ENCODE data around the gene HLA-DQA1.

DNA sequence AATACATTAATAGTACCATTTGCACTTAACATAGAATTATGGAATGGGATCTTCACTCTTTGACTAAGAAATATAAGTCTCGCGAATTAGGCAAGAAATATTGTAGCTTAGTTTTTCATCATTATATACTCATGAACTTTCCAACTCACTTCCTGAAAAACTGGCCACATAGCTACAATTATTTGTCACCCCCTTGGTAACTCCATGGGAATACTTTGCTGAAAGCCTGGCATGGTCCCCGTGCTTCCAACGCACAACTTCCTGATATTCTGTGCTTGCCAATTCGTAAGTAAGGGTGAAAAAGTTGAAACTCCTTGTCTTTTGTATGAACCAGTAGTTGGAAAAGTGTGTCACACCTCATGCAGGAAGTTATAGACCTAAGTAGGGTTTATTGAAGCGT is 23.7 kb upstream of the HLA-DQA1 start:
- TF ChIP-seq, protein P1, sequence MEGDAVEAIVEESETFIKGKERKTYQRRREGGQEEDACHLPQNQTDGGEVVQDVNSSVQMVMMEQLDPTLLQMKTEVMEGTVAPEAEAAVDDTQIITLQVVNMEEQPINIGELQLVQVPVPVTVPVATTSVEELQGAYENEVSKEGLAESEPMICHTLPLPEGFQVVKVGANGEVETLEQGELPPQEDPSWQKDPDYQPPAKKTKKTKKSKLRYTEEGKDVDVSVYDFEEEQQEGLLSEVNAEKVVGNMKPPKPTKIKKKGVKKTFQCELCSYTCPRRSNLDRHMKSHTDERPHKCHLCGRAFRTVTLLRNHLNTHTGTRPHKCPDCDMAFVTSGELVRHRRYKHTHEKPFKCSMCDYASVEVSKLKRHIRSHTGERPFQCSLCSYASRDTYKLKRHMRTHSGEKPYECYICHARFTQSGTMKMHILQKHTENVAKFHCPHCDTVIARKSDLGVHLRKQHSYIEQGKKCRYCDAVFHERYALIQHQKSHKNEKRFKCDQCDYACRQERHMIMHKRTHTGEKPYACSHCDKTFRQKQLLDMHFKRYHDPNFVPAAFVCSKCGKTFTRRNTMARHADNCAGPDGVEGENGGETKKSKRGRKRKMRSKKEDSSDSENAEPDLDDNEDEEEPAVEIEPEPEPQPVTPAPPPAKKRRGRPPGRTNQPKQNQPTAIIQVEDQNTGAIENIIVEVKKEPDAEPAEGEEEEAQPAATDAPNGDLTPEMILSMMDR (IDR thresholded peaks at IDR 0.05; ENCODE audit: low read depth, low read length, missing input control) = no peak
- TF ChIP-seq, protein P2, sequence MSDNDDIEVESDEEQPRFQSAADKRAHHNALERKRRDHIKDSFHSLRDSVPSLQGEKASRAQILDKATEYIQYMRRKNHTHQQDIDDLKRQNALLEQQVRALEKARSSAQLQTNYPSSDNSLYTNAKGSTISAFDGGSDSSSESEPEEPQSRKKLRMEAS (IDR thresholded peaks at IDR 0.05) = no peak
- no peak for TF ChIP-seq TAF1 (conservative IDR thresholded peaks at IDR 0.05)
- TF ChIP-seq YY1 (IDR thresholded peaks at IDR 0.05) = no peak
- no peak for TF ChIP-seq JUND (IDR thresholded peaks at IDR 0.05)

All from liver (tissue), 3 donors.